Upper lobe of left lung (tissue), 6 donors: ENCODE measurements around the gene ARL4D. TPM values are rescaled to one million over a fixed set of nuclear protein-coding genes. Genes with fewer than 3 reads are reported as not detected.

ENCODE experiments used
- ATAC-seq, 2 donors: fragments of 200-7000 bp; cut with Tn5 transposase; one replicate each; pipeline ENCODE4 v1.9.1; 2022; ENCODE audit warnings: mild to moderate bottlenecking in 2 of 2, moderate library complexity in 2 of 2; ENCODE audit not compliant: low FRiP score in 2 of 2
- DNase-seq, 2 donors: peaks; one replicate each; pipeline ENCODE4 v3.0.0-alpha.2; 2019 to 2020
- H3K27ac ChIP-seq, 4 donors: fragments of 200-600 bp; sonication (generic); one replicate each; pipeline ENCODE4 v1.5.1; 2016 to 2019
- H3K27me3 ChIP-seq, 4 donors: fragments of 200-600 bp; sonication (generic); one replicate each; pipeline ENCODE4 v1.5.1; 2017 to 2019
- H3K36me3 ChIP-seq, 4 donors: fragments of 200-600 bp; sonication (generic); one replicate each; pipeline ENCODE4 v1.5.1; 2016 to 2019
- H3K4me1 ChIP-seq, 4 donors: fragments of 200-600 bp; sonication (generic); one replicate each; pipeline ENCODE4 v1.5.1; 2018 to 2019
- H3K4me3 ChIP-seq, 4 donors: fragments of 200-600 bp; sonication (generic); one replicate each; pipeline ENCODE4 v1.5.1; 2017 to 2019; ENCODE audit warnings: mild to moderate bottlenecking in 2 of 4, moderate library complexity in 1 of 4
- H3K9me3 ChIP-seq, 4 donors: fragments of 200-600 bp; sonication (generic); one replicate each; pipeline ENCODE4 v1.5.1; 2018 to 2019
- CTCF ChIP-seq, 6 experiments: fragments of 450-650 bp in 4 of 6; fragments of 200-600 bp in 2 of 6; sonication (generic) in 2 of 6; IDR thresholded peaks; one replicate each; pipeline ENCODE4 v1.5.1; 2016 to 2019; ENCODE audit warnings: antibody characterized with exemption in 6 of 6
- EP300 ChIP-seq, 4 donors: sonication (generic); formaldehyde crosslinking; IDR thresholded peaks; one replicate each; pipeline ENCODE4 v1.5.1; 2017; ENCODE audit warnings: antibody characterized with exemption in 4 of 4, control low read depth in 2 of 4
- POLR2A ChIP-seq, 4 donors: fragments of 450-650 bp; IDR thresholded peaks; one replicate each; pipeline ENCODE4 v1.5.1; 2016 to 2017; ENCODE audit warnings: antibody characterized with exemption in 4 of 4, mild to moderate bottlenecking in 2 of 4
- POLR2AphosphoS5 ChIP-seq, 2 donors: sonication (generic); formaldehyde crosslinking; IDR thresholded peaks; one replicate each; pipeline ENCODE4 v1.5.1; 2017; ENCODE audit warnings: antibody characterized with exemption in 2 of 2
- WGBS, 2 donors: methylation state at CpG; one replicate each; pipeline ENCODE4 v1.1.5; 2017 to 2018; 5-methylcytosine and 5-hydroxymethylcytosine counted together
- total RNA-seq, 6 donors: library from RNA; depleted of rRNA in 4 of 6; stranded (reverse); fragments of >200 nt in 4 of 6; gene quantifications; one replicate each; pipeline versions ENCODE4 v1.1.0 to v1.2.1, GENCODE V29; 2016 to 2021
- donor health status: DM: no; HTN: no; CAD: no; lungs with moderate emphysema.
- donor health status: DM: no; HTN: yes; CAD: no; lungs with severe emphysema.

Gene ARL4D
- total RNA-seq, 6 donors from 2014 or later: 6.5 to 24.2 (median 9.4) TPM

DNA sequence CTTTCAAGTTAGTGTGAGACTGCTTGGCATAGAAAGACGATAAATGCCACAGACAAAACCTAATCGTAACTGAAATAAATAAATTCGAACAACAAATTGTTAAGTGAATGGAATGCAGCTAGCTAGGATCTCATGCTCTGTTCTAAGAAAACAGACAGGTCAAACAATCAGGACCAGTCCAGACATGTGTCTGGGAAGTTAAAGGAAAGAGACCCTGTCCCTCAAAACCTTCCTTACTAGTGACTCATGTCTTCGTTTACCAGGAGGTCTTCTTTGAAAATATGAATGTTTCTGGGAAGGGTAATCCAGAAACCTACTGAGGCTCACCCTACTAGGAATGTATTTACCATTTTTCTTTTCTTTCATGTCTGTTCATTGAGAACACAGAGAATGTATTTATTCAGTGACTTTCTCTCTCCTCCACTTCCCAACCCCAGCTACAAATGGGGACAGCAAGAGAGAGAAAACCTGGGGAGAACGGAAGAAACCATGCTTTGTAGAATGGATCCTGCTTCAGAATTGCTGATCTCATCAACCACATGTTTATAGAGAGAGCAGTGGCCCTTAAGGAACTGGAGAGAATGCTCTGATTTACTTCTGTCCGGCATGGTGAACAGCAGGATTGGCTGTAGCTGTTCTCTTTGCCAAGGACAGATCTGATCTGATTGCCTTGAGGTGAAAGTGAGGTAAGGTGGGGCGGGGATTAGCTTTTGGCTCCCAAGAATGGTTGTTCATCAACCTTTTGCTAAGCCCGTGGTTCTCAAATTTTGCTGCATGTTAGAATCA lies 45.6 kb downstream of the ARL4D start:
- DNase-seq (no peak), ATAC-seq (no peak)
- Histone ChIP-seq H3K27ac (no peak overlapping the region), H3K9me3 (no peaks in the 10 kb centered on the region), H3K36me3 (no peaks in the 10 kb centered on the region), H3K4me3 (no peak overlapping the region), H3K27me3 (no peaks in the 10 kb centered on the region), H3K4me1 (peaks cover 0 to 9% (median 3%) of the 10 kb centered on the region in 4 donors)
- 73 to 80% methylated on average over 8 of the region's 8 CpGs for WGBS, 2 donors
- TF ChIP-seq POLR2A (IDR thresholded peaks at IDR 0.05): no peak
- TF ChIP-seq EP300 (IDR thresholded peaks at IDR 0.05): no peak
- TF ChIP-seq CTCF (IDR thresholded peaks at IDR 0.05): no peak
- TF ChIP-seq POLR2AphosphoS5 (IDR thresholded peaks at IDR 0.05): no peak

- Histone ChIP-seq H3K4me3 (no peak overlapping the region), H3K9me3 (no peaks in the 10 kb centered on the region), H3K27ac (no peak overlapping the region), H3K36me3 (no peaks in the 10 kb centered on the region), H3K4me1 (peaks cover 0 to 13% (median 6%) of the 10 kb centered on the region in 4 donors), H3K27me3 (no peaks in the 10 kb centered on the region)
- 63 to 84% methylated on average over 5 of the region's 5 CpGs for WGBS, 2 donors
- DNase-seq (no peak), ATAC-seq (no peak)
- TF ChIP-seq EP300 (IDR thresholded peaks at IDR 0.05): no peak
- TF ChIP-seq POLR2A (IDR thresholded peaks at IDR 0.05): no peak
- TF ChIP-seq CTCF (IDR thresholded peaks at IDR 0.05): no peak
- TF ChIP-seq POLR2AphosphoS5 (IDR thresholded peaks at IDR 0.05): no peak
Measured at GRCh38 chr17:43445009-43445589, 46.3 kb downstream of the ARL4D start.

DNA sequence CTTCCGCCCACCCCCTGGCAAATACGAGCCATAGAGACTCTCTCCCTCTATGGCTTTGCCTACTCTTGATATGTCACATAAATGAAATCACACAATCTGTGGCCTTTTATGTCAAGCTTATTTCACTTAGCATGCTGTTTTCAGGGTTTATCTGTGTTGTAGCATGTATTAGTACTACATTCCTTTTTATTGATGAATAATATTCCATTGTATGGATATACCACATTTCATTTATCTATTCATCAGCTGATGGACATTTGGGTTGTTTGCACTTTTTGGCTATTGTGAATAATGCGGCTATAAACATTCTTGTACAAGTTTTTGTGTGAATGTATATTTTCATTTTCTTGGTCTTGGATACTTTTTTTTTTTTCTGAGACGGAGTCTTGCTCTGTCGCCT lies 48.0 kb downstream of the ARL4D start:
- ATAC-seq: no peak

GRCh38 chr17:43448720-43449469 lies 50.1 kb downstream of the ARL4D start:
- 68 to 69% methylated on average over 7 of the region's 7 CpGs for WGBS, 2 donors
- Histone ChIP-seq H3K27ac (peak overlapping the region; percentile 53 to 69 (median 57)), H3K9me3 (no peaks in the 10 kb centered on the region), H3K27me3 (no peaks in the 10 kb centered on the region), H3K4me3 (no peak overlapping the region), H3K36me3 (no peaks in the 10 kb centered on the region), H3K4me1 (peaks cover 0 to 13% (median 10%) of the 10 kb centered on the region in 4 donors)
- TF ChIP-seq CTCF (IDR thresholded peaks at IDR 0.05) (no peak), POLR2A (IDR thresholded peaks at IDR 0.05) (no peak), POLR2AphosphoS5 (IDR thresholded peaks at IDR 0.05) (no peak), EP300 (IDR thresholded peaks at IDR 0.05) (no peak)
- no peak for ATAC-seq
- DNase-seq: no peak

More for the DNA sequence above, 48.0 kb downstream of the ARL4D start:
- H3K27ac ChIP-seq: no peak overlapping the region
- H3K9me3 ChIP-seq: no peaks in the 10 kb centered on the region
- WGBS, 2 donors: 93 to 99% methylated on average over 5 of the region's 5 CpGs
- H3K4me3 ChIP-seq: no peak overlapping the region
- no peaks in the 10 kb centered on the region for H3K27me3 ChIP-seq
- no peaks in the 10 kb centered on the region for H3K36me3 ChIP-seq
- no peak for DNase-seq
- no peak for TF ChIP-seq EP300 (IDR thresholded peaks at IDR 0.05)
- no peak for TF ChIP-seq POLR2A (IDR thresholded peaks at IDR 0.05)
- no peak for TF ChIP-seq POLR2AphosphoS5 (IDR thresholded peaks at IDR 0.05)
- no peak for TF ChIP-seq CTCF (IDR thresholded peaks at IDR 0.05)
- H3K4me1 ChIP-seq: peaks cover 0 to 13% (median 7%) of the 10 kb centered on the region in 4 donors
